Measurements from ENCODE around the gene DOCK4.

DOCK4 gene

DNA sequence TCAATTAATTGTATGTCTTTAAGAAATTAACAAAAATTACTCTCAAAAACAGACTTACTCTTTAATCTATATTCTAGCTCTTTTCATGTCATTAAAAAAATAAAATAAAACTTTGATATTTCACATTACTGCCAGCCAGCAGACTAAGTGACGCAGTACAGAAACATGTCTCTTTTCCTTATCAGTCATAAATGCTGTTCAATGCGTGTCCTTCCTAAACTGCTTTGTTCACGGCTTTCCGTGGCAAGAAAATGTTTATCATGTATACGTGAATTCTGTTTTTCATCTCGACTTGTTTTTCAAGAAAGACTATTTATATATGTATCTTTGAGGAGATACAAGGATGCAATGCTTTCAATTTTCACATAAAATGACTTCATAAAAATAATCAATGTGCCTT is 182.4 kb downstream of the DOCK4 start:
- no peaks in the 10 kb centered on the region for H3K9me3 ChIP-seq (ENCODE audit: insufficient read depth, low read length)
- H3K36me3 ChIP-seq (ENCODE audit: low read length) = no peaks in the 10 kb centered on the region
- H3K9ac ChIP-seq (ENCODE audit: low read length) = no peak overlapping the region
- TF ChIP-seq, protein P1, sequence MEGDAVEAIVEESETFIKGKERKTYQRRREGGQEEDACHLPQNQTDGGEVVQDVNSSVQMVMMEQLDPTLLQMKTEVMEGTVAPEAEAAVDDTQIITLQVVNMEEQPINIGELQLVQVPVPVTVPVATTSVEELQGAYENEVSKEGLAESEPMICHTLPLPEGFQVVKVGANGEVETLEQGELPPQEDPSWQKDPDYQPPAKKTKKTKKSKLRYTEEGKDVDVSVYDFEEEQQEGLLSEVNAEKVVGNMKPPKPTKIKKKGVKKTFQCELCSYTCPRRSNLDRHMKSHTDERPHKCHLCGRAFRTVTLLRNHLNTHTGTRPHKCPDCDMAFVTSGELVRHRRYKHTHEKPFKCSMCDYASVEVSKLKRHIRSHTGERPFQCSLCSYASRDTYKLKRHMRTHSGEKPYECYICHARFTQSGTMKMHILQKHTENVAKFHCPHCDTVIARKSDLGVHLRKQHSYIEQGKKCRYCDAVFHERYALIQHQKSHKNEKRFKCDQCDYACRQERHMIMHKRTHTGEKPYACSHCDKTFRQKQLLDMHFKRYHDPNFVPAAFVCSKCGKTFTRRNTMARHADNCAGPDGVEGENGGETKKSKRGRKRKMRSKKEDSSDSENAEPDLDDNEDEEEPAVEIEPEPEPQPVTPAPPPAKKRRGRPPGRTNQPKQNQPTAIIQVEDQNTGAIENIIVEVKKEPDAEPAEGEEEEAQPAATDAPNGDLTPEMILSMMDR (IDR thresholded peaks at IDR 0.05; ENCODE audit: insufficient read depth, low read length, poor library complexity, severe bottlenecking) = no peak
- no peak for TF ChIP-seq EZH2phosphoT487 (conservative IDR thresholded peaks at IDR 0.05; ENCODE audit: low read length)
- H2AFZ ChIP-seq (ENCODE audit: low read depth, low read length, severe bottlenecking) = no peak overlapping the region
- no peaks in the 10 kb centered on the region for H3K9me2 ChIP-seq (replicated peaks; ENCODE audit: insufficient read depth, low read length)
- no peak overlapping the region for H3K27ac ChIP-seq (ENCODE audit: low read depth, low read length)
- H3K27me3 ChIP-seq (ENCODE audit: low read length) = no peaks in the 10 kb centered on the region
- no peak overlapping the region for H3K4me2 ChIP-seq (ENCODE audit: low read depth, low read length, poor library complexity, severe bottlenecking)
- H3F3A ChIP-seq (ENCODE audit: insufficient read depth) = no peaks in the 10 kb centered on the region
- no peaks in the 10 kb centered on the region for H3K79me2 ChIP-seq (ENCODE audit: insufficient read depth, low read length)
- no peaks in the 10 kb centered on the region for H4K20me1 ChIP-seq (ENCODE audit: low read depth, low read length)
- no peak overlapping the region for H3K4me3 ChIP-seq (ENCODE audit: insufficient read depth, low read length, poor library complexity, severe bottlenecking)

GRCh38 chr7:112023282-112023681 is 182.9 kb downstream of the DOCK4 start:
- no peak overlapping the region for H2AFZ ChIP-seq (ENCODE audit: low read depth, low read length, severe bottlenecking)
- H3K27ac ChIP-seq (ENCODE audit: low read depth, low read length) = no peak overlapping the region
- no peaks in the 10 kb centered on the region for H3F3A ChIP-seq (ENCODE audit: insufficient read depth)
- TF ChIP-seq, protein P1 (IDR thresholded peaks at IDR 0.05; ENCODE audit: insufficient read depth, low read length, poor library complexity, severe bottlenecking) = no peak
- no peak for TF ChIP-seq EZH2phosphoT487 (conservative IDR thresholded peaks at IDR 0.05; ENCODE audit: low read length)
- H3K9ac ChIP-seq (ENCODE audit: low read length) = no peak overlapping the region
- no peak overlapping the region for H3K4me3 ChIP-seq (ENCODE audit: insufficient read depth, low read length, poor library complexity, severe bottlenecking)
- no peaks in the 10 kb centered on the region for H3K9me2 ChIP-seq (replicated peaks; ENCODE audit: insufficient read depth, low read length)
- no peaks in the 10 kb centered on the region for H3K27me3 ChIP-seq (ENCODE audit: low read length)
- H3K9me3 ChIP-seq (ENCODE audit: insufficient read depth, low read length) = no peaks in the 10 kb centered on the region
- H4K20me1 ChIP-seq (ENCODE audit: low read depth, low read length) = no peaks in the 10 kb centered on the region
- no peaks in the 10 kb centered on the region for H3K79me2 ChIP-seq (ENCODE audit: insufficient read depth, low read length)
- no peak overlapping the region for H3K4me2 ChIP-seq (ENCODE audit: low read depth, low read length, poor library complexity, severe bottlenecking)
- no peaks in the 10 kb centered on the region for H3K36me3 ChIP-seq (ENCODE audit: low read length)

DNA sequence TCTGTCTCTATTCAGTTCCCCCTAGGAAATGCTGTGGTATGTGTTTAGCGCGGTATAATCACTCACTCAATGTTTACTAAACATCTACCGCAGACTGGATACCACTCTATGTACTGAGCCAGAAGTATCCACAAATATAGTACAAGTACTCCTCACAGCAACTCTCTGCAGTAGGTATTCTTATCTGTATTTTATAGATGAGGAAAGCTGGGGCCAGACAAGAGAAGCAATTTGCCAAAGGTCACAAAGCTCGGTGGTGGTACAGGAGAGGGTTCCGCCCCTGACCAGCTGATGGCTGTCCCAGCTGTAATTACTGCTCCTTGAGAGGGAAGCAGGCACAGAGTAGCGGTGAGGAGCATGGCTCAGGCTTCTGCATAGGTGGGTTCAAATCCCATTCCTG is 184.1 kb downstream of the DOCK4 start:
- H2AFZ ChIP-seq (ENCODE audit: low read depth, low read length, severe bottlenecking) = no peak overlapping the region
- TF ChIP-seq EZH2phosphoT487 (conservative IDR thresholded peaks at IDR 0.05; ENCODE audit: low read length) = no peak
- TF ChIP-seq, protein P1 (IDR thresholded peaks at IDR 0.05; ENCODE audit: insufficient read depth, low read length, poor library complexity, severe bottlenecking) = no peak
- H3K4me3 ChIP-seq (ENCODE audit: insufficient read depth, low read length, poor library complexity, severe bottlenecking) = no peak overlapping the region
- H4K20me1 ChIP-seq (ENCODE audit: low read depth, low read length) = no peaks in the 10 kb centered on the region
- no peaks in the 10 kb centered on the region for H3K9me3 ChIP-seq (ENCODE audit: insufficient read depth, low read length)
- no peak overlapping the region for H3K27ac ChIP-seq (ENCODE audit: low read depth, low read length)
- H3K79me2 ChIP-seq (ENCODE audit: insufficient read depth, low read length) = no peaks in the 10 kb centered on the region
- H3K9ac ChIP-seq (ENCODE audit: low read length) = no peak overlapping the region
- no peaks in the 10 kb centered on the region for H3K27me3 ChIP-seq (ENCODE audit: low read length)
- no peak overlapping the region for H3K4me2 ChIP-seq (ENCODE audit: low read depth, low read length, poor library complexity, severe bottlenecking)
- no peaks in the 10 kb centered on the region for H3K36me3 ChIP-seq (ENCODE audit: low read length)
- H3K9me2 ChIP-seq (replicated peaks; ENCODE audit: insufficient read depth, low read length) = no peaks in the 10 kb centered on the region
- no peaks in the 10 kb centered on the region for H3F3A ChIP-seq (ENCODE audit: insufficient read depth)
